GM23338 (cell line): ENCODE measurements around the gene PPM1N. TPM values are rescaled to one million over a fixed set of nuclear protein-coding genes. Genes with fewer than 3 reads are reported as not detected.

Experiments used
- ATAC-seq: fragments of 200-7000 bp; cut with Tn5 transposase; 3 replicates; pipeline ENCODE4 v1.9.1; 2020
- DNase-seq: peaks from one replicate; pipeline ENCODE4 v3.0.0-alpha.2; 2015; ENCODE audit warnings: low spot score
- H2AFZ ChIP-seq: fragments of 200-600 bp; sonication (generic); 2 replicates; pipeline ENCODE4 v1.8.0; 2016; ENCODE audit warnings: antibody characterized with exemption, mild to moderate bottlenecking, moderate library complexity
- H3F3A ChIP-seq: fragments of 200-600 bp; sonication (generic); replicated peaks from 2 replicates; pipeline ENCODE4 v1.8.0; 2017; ENCODE audit warnings: antibody characterized with exemption, mixed run types, low read depth
- H3K27ac ChIP-seq: fragments of 200-600 bp; sonication (generic); 2 replicates; pipeline ENCODE4 v1.6.1; 2016; ENCODE audit warnings: low read depth
- H3K27me3 ChIP-seq: fragments of 200-600 bp; sonication (generic); 2 replicates; pipeline ENCODE4 v1.8.0; 2016; ENCODE audit warnings: mild to moderate bottlenecking, mixed run types, moderate library complexity; ENCODE audit not compliant: insufficient read depth
- H3K36me3 ChIP-seq: fragments of 200-600 bp; sonication (generic); 2 replicates; pipeline ENCODE4 v1.8.0; 2016; ENCODE audit warnings: mild to moderate bottlenecking; ENCODE audit not compliant: insufficient read depth
- H3K4me1 ChIP-seq: fragments of 200-600 bp; sonication (generic); 2 replicates; pipeline ENCODE4 v1.8.0; 2016; ENCODE audit warnings: mild to moderate bottlenecking, moderate library complexity; ENCODE audit not compliant: insufficient read depth
- H3K4me2 ChIP-seq: fragments of 200-600 bp; sonication (generic); 2 replicates; pipeline ENCODE4 v1.7.1; 2017; ENCODE audit warnings: mixed run types
- H3K4me3 ChIP-seq: fragments of 200-600 bp; sonication (generic); 2 replicates; pipeline ENCODE4 v1.6.1; 2016; ENCODE audit warnings: mixed run types
- H3K79me2 ChIP-seq: fragments of 200-600 bp; sonication (generic); replicated peaks from 2 replicates; pipeline ENCODE4 v1.8.0; 2017; ENCODE audit warnings: mild to moderate bottlenecking; ENCODE audit not compliant: insufficient read depth
- H3K9me2 ChIP-seq: fragments of 200-600 bp; sonication (generic); 2 replicates; pipeline ENCODE4 v1.8.0; 2017; ENCODE audit not compliant: insufficient read depth
- H4K20me1 ChIP-seq: fragments of 200-600 bp; sonication (generic); replicated peaks from 2 replicates; pipeline ENCODE4 v1.8.0; 2017; ENCODE audit warnings: mild to moderate bottlenecking; ENCODE audit not compliant: insufficient read depth
- H3K27ac Mint-ChIP-seq: 2 replicates; pipeline ENCODE4 v1.8.0; 2020; ENCODE audit warnings: inconsistent platforms, mild to moderate bottlenecking, moderate library complexity, mixed read lengths
- H3K27me3 Mint-ChIP-seq: 3 replicates; pipeline ENCODE4 v1.8.0; 2022; ENCODE audit warnings: low read depth, mild to moderate bottlenecking, moderate library complexity, mixed read lengths, inconsistent platforms; ENCODE audit not compliant: insufficient read depth, poor library complexity
- H3K36me3 Mint-ChIP-seq: 3 replicates; pipeline ENCODE4 v1.8.0; 2021; ENCODE audit warnings: low read depth, mild to moderate bottlenecking, inconsistent platforms, moderate library complexity, mixed read lengths
- H3K4me1 Mint-ChIP-seq: 3 replicates; pipeline ENCODE4 v1.8.0; 2020; ENCODE audit warnings: mild to moderate bottlenecking, inconsistent platforms, mixed read lengths
- H3K4me3 Mint-ChIP-seq: 3 replicates; pipeline ENCODE4 v1.8.0; 2021; ENCODE audit warnings: moderate library complexity, mild to moderate bottlenecking, inconsistent platforms, mixed read lengths
- H3K9me3 Mint-ChIP-seq: 3 replicates; pipeline ENCODE4 v1.8.0; 2020; ENCODE audit warnings: moderate library complexity, mild to moderate bottlenecking, inconsistent platforms, mixed read lengths
- CREB1 ChIP-seq: fragments of 250-450 bp; sonication (Bioruptor Pico); IDR thresholded peaks from 2 replicates; pipeline ENCODE4 v1.5.0; 2020; ENCODE audit warnings: low read depth, mild to moderate bottlenecking, moderate library complexity
- ETS1 ChIP-seq: IDR thresholded peaks from 2 replicates; pipeline ENCODE4 v1.6.1; 2016; ENCODE audit warnings: antibody characterized with exemption
- EZH2 ChIP-seq: fragments of 200-600 bp; sonication (generic); IDR thresholded peaks from one replicate; pipeline ENCODE4 v1.8.0; 2017; ENCODE audit warnings: antibody characterized with exemption, mild to moderate bottlenecking, low read depth; ENCODE audit not compliant: unreplicated experiment
- EZH2phosphoT487 ChIP-seq: fragments of 200-600 bp; sonication (generic); IDR thresholded peaks from one replicate; pipeline ENCODE4 v1.8.1; 2018; ENCODE audit warnings: antibody characterized with exemption; ENCODE audit not compliant: unreplicated experiment
- JUNB ChIP-seq: IDR thresholded peaks from one replicate; pipeline ENCODE4 v1.6.1; 2016; ENCODE audit warnings: antibody characterized with exemption; ENCODE audit not compliant: unreplicated experiment
- NANOG ChIP-seq: IDR thresholded peaks from 2 replicates; pipeline ENCODE4 v1.6.1; 2016; ENCODE audit warnings: antibody characterized with exemption, borderline replicate concordance
- POLR2AphosphoS5 ChIP-seq: IDR thresholded peaks from 2 replicates; pipeline ENCODE4 v1.6.1; 2016; ENCODE audit warnings: antibody characterized with exemption, low read depth
- STAT1 ChIP-seq: IDR thresholded peaks from one replicate; pipeline ENCODE4 v1.6.1; 2016; ENCODE audit warnings: antibody characterized with exemption; ENCODE audit not compliant: unreplicated experiment
- ZNF114 ChIP-seq: fragments of 250-450 bp; sonication (Bioruptor Pico); IDR thresholded peaks from 2 replicates; pipeline ENCODE4 v1.5.0; 2020; ENCODE audit warnings: mild to moderate bottlenecking, moderate library complexity
- ZNF331 ChIP-seq: fragments of 250-450 bp; sonication (Bioruptor Pico); IDR thresholded peaks from 2 replicates; pipeline ENCODE4 v1.5.0; 2020; ENCODE audit warnings: low read depth, mild to moderate bottlenecking, moderate library complexity
- ZNF462 ChIP-seq: fragments of 250-450 bp; sonication (Bioruptor Pico); IDR thresholded peaks from 2 replicates; pipeline ENCODE4 v1.5.0; 2020; ENCODE audit warnings: mild to moderate bottlenecking, moderate library complexity
- polyA plus RNA-seq: library from polyadenylated mRNA; unstranded; fragments of >200 nt; fragmentation: Nextera tagmentation; extraction: Ambion mirVana; gene quantifications from 2 replicates; pipeline ENCODE4 v1.2.1, GENCODE V29; 2016
- total RNA-seq: library from RNA; depleted of rRNA; stranded (reverse); fragments of >200 nt; shearing (Covaris generic); gene quantifications from 2 replicates; pipeline ENCODE4 v1.2.3, GENCODE V29; 2014
- TF ChIP-seq, protein P1 (sequence below): IDR thresholded peaks from one replicate; pipeline ENCODE4 v1.6.1; 2018; ENCODE audit warnings: antibody characterized with exemption; ENCODE audit not compliant: unreplicated experiment

Gene PPM1N
- total and polyA plus RNA-seq, 2 experiments from 2014 or later = 15.2 to 25.1 TPM

- TF ChIP-seq ETS1 = no peak
- TF ChIP-seq CREB1 (CRISPR knock-in tag) = no peak
Observed at GRCh38 chr19:45511074-45511473, 12.8 kb downstream of the PPM1N start (continued).

DNA sequence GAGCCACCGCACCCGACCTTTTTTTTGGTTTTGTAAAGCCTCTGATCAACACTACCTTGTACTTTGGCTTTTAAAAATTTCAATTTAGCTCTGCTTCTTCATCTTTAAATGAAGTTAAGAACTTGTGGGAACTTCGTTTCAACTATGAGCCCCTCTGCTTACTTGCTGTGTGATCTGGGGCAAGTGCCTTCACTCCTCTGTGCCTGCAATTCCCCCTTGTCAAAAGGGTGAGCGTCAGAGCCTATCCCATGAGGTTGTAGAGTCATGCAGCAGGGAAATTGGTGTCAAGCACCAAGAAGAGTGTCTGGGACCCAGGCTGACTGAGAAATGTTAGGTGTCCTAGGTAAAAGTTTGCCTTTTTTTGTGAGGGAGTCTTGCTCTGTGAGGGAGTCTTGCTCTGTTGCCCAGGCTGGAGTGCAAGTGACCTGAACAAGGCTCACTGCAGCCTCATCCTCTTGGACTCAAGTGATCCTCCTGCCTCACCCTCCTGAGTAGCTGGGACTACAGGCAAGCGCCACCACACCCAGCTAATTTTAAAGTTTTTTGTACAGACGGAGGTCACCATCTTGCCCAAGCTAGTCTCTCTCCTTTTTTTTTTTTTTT is 14.7 kb downstream of the PPM1N start:
- H3K27me3 Mint-ChIP-seq = peaks cover 2% of the 10 kb centered on the region
- peaks cover 17% of the 10 kb centered on the region for H3K4me1 Mint-ChIP-seq
- no peak overlapping the region for H3K27ac ChIP-seq
- TF ChIP-seq POLR2AphosphoS5 (no peak), ETS1 (no peak), JUNB (no peak), ZNF114 (CRISPR knock-in tag) (no peak), ZNF331 (CRISPR knock-in tag) (no peak), STAT1 (no peak), EZH2 (no peak), EZH2phosphoT487 (no peak), NANOG (no peak), CREB1 (CRISPR knock-in tag) (no peak), ZNF462 (CRISPR knock-in tag) (no peak)
- TF ChIP-seq, protein P1, sequence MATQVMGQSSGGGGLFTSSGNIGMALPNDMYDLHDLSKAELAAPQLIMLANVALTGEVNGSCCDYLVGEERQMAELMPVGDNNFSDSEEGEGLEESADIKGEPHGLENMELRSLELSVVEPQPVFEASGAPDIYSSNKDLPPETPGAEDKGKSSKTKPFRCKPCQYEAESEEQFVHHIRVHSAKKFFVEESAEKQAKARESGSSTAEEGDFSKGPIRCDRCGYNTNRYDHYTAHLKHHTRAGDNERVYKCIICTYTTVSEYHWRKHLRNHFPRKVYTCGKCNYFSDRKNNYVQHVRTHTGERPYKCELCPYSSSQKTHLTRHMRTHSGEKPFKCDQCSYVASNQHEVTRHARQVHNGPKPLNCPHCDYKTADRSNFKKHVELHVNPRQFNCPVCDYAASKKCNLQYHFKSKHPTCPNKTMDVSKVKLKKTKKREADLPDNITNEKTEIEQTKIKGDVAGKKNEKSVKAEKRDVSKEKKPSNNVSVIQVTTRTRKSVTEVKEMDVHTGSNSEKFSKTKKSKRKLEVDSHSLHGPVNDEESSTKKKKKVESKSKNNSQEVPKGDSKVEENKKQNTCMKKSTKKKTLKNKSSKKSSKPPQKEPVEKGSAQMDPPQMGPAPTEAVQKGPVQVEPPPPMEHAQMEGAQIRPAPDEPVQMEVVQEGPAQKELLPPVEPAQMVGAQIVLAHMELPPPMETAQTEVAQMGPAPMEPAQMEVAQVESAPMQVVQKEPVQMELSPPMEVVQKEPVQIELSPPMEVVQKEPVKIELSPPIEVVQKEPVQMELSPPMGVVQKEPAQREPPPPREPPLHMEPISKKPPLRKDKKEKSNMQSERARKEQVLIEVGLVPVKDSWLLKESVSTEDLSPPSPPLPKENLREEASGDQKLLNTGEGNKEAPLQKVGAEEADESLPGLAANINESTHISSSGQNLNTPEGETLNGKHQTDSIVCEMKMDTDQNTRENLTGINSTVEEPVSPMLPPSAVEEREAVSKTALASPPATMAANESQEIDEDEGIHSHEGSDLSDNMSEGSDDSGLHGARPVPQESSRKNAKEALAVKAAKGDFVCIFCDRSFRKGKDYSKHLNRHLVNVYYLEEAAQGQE = no peak

More for the DNA sequence above, 14.7 kb downstream of the PPM1N start:
- H3K4me1 ChIP-seq = peaks cover 15% of the 10 kb centered on the region
- no peak overlapping the region for H3K4me3 ChIP-seq
- no peaks in the 10 kb centered on the region for H3K9me2 ChIP-seq
- no peak overlapping the region for H2AFZ ChIP-seq
- H3K4me2 ChIP-seq = no peak overlapping the region
- Mint-ChIP-seq H3K9me3 (no peaks in the 10 kb centered on the region; the same call in 2 of the 3 replicates), H3K27ac (no peak overlapping the region), H3K4me3 (no peak overlapping the region), H3K36me3 (peaks cover 23% of the 10 kb centered on the region)
- no peak for DNase-seq
- H3F3A ChIP-seq = peaks cover 8% of the 10 kb centered on the region
- H3K27me3 ChIP-seq = no peaks in the 10 kb centered on the region
- peaks cover 50% of the 10 kb centered on the region for H4K20me1 ChIP-seq
- H3K36me3 ChIP-seq = peaks cover 2% of the 10 kb centered on the region
- peaks cover 89% of the 10 kb centered on the region for H3K79me2 ChIP-seq
- no peak for ATAC-seq
